AG09319 (cell line): ENCODE results near the gene C11orf21.

Experiments used
- DNase-seq: peaks from one replicate; pipeline ENCODE4 v3.0.0-alpha.2; 2010; ENCODE audit warnings: low read depth; ENCODE audit errors: extremely low read depth
- TF ChIP-seq, protein P1 (sequence below): IDR thresholded peaks from 2 replicates; pipeline ENCODE4 v1.5.1; 2011; ENCODE audit warnings: low read depth, mild to moderate bottlenecking, inconsistent platforms, low read length, moderate library complexity

Gene C11orf21

DNA sequence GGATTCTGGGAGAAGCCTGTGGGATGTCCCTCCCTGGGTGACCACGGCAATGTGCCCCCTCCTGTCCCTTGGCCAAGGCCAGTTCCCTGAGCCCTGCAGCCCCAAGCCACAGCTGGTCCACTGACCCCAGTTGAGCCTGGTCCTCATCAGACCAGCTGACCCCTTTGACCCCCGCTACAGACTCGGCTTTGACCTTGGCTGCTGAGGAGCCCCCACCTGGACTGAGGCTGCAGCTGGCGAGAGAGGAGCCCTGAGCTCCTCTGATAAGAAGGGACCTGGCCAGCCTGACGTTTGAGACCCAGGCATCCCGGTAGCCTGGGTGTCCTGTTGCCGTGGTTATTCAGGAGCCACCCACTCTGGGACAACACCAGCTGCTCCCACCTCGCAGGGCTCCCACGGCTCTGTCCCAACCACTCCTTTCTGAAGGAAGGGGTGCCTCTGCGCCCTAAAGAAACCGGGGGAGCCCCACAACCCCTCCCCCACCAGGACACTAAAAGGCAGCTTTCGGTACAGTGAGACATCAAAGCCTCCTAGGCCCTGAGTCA lies 34.3 kb downstream of the C11orf21 start:
- no peak for DNase-seq
- TF ChIP-seq, protein P1, sequence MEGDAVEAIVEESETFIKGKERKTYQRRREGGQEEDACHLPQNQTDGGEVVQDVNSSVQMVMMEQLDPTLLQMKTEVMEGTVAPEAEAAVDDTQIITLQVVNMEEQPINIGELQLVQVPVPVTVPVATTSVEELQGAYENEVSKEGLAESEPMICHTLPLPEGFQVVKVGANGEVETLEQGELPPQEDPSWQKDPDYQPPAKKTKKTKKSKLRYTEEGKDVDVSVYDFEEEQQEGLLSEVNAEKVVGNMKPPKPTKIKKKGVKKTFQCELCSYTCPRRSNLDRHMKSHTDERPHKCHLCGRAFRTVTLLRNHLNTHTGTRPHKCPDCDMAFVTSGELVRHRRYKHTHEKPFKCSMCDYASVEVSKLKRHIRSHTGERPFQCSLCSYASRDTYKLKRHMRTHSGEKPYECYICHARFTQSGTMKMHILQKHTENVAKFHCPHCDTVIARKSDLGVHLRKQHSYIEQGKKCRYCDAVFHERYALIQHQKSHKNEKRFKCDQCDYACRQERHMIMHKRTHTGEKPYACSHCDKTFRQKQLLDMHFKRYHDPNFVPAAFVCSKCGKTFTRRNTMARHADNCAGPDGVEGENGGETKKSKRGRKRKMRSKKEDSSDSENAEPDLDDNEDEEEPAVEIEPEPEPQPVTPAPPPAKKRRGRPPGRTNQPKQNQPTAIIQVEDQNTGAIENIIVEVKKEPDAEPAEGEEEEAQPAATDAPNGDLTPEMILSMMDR, result no peak

DNA sequence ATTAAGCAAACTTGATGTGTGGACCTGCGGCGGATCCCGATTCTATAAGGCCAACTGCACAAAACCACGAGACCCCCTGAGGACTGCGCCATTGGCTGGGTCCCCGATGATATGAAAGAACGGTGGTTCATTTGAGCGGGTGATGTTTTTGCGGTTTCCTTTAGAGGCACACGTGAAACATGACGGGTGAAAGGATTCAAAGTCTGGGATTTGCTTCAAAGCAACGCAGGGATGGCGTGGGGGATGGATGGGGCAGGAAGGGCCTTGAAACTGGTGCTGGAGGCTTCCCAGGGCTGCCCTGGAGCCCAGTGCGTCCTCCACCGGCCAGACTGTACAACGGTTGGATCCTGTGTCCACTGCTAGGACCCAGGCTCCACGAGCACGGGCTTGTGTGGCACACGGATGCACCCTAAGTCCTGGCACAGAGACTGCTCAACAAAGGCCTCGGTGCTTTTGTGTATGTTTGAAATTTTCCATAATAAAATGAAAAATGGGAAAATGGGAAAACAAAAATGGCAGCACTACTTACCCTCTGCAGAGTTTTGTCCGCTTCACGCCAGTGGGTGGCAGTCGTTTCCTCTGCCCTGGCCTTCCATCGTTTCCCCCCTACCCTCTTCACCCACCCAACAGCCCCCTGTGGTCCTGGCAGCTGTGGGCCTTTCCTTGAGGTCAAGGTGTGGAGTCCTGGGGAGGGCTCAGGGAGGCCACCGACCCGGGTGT lies 35.0 kb downstream of the C11orf21 start:
- TF ChIP-seq, protein P1, result no peak
- DNase-seq, result no peak

DNA sequence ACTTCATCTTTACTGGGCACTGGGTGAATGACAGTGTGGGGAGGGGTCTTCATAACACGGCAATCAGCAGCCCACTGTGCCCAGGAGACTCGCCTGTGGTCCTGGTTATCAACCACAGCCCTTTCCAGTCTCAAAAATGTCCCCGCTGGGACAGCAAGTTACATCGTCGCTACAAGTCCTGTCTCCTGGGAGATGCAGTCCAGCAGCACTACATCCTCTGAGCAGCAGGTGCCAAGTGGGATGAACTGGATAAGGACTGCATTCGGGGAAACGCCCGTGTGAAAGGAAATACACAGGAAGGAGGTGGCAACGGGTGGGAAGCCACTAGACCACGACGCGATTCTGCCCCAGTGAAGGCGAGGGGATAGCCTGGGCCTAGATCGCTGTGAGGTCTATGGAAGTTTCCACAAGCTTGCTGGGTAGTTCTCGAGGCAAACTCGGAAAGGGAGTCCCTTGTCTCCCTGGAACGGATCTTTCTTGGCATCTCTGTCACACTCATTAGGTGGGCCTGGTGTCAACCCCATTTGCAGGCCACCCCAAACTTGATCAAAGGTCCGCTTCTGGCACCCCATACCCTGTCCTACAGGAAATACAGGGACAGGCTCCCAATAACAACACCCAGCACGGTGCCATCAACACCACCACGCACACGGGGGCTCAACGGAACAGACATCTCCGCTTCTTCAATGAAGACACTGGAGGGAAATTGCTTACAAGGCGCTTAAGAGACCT lies 35.7 kb downstream of the C11orf21 start:
- TF ChIP-seq, protein P1, result no peak
- no peak for DNase-seq

DNA sequence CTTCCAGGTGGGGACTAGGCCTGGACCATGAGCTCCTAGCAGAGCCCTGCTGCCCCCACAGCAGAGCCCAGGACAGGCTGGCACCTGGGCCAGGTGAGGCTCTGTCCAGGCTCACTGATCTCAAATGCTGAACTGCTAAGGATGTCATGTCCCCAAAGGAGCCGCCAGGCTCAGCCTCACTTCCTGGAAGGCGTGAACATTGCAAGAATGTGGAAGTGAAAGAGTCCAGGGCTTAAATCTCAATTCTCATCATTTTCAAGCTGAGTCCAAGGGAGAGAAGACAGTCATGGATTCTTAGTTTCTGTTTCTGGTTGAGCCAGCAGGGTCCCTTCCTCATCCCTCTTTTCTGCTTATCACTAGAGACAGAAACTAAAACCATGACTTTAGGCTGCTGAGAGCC lies 36.3 kb downstream of the C11orf21 start:
- no peak for DNase-seq
- TF ChIP-seq, protein P1, result no peak

DNA sequence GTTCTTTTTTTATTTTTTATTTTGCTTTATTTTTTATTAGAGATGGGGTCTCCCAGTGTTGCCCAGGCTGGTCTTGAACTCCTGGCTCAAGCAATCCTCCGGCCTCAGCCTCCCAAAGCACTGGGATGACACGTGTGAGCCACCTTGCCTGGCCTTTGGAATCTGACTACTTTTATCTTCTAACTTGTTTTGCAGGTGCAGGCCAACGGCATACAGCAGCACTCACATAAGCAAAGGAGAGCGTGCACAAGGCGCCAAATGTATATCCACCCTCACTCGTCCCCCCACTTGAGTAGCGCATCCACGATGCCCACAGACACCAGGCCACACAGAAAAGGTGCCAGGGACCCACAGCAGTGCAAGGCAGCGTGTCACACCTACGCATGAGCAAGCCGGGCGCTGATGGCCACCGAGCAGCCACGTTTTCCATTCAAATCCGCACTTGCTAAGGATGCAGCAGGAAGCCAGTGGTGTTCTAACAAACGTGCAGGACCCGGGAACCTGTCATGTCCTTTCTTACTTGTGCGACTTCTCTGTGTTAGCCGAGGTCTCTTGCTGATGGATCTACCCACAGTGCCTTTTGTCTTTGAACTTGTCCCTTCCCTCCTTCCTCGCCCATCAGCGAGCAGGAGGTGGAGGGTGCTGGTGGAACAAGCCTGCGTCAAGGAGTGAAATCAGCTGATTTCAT lies 37.2 kb downstream of the C11orf21 start:
- no peak for DNase-seq
- TF ChIP-seq, protein P1, result no peak

DNA sequence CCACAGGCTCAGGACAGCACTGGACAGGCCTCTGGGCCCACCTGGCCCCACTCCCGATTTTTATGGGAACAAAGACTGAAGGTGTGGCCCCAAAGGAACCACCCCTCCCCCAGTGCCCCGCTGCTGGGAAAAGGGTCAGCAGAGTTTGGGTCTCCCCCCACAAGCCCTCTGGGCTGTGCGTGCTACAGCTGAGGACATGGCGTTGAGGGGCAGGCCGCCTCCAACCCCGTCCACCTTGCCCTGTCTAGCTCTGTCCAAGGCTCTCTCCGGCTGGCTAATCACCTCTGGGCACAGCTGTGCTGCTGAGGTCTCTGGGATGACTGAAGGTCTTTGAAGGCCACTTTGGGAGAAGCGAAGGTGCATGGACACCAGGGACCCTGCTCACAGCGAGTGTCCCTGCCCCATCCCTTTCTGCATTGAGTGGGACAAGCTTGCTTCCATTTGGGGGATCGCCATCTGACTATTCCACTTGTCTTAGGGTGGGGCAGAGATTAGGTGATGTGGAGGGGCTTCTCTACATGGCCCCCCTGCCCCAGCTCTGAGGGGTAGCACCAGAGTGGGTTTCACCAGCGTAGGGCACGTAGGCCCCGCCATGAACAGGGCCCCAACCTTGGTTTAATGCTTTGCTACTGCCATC lies 37.9 kb downstream of the C11orf21 start:
- no peak for DNase-seq
- TF ChIP-seq, protein P1, result no peak
